GM12873 (cell line): Measurements from ENCODE around the gene MTHFD2L.

ENCODE experiments used
- TF ChIP-seq, protein P1 (sequence below): IDR thresholded peaks from 2 replicates; pipeline ENCODE4 v1.5.1; 2012; ENCODE audit warnings: low read depth, mild to moderate bottlenecking, moderate library complexity, low read length, control low read depth; ENCODE audit not compliant: insufficient read depth; ENCODE audit errors: missing control alignments

MTHFD2L gene

DNA sequence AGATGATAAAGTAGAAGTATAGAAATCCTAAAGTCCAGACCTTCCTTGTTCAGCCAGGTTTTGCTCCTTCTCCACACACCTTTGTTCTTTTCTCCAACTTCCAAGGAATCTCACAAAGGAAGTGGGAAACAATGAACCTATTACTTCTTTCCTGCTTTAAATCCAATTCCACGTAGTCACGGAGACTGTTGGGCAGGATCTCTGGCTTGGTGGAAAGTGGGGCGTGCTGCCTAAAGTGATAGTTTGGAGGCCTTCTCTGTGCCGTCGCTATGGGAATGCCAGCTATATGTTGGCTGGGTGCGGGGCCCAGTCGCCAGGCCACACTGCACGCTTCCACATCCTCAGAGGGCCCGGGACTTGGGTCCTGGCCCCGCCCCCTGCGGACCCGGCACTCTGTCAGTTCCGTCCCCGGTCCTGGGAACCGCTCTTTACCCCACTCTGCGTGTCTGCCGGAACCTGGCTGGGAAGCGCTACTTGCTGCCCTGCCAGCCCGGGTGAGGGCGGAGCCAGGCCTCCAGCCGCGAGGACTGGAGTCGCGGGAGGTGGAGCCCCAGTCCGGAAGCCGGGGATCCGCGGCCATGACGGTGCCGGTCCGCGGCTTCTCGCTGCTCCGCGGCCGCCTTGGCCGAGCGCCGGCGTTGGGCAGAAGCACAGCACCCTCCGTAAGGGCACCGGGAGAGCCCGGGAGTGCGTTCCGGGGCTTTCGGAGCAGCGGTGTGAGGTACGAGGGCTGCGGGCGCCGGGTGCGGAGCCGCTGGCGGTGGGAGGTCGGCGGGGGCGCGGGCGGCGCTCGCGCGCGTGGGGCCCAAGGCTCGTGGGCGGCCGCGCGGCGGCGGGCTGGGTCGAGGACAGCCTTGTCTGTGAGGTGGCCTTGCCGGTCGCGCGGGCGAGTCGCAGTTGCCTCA is at the start of gene MTHFD2L:
Gene MTHFD2L (plus strand): TSS at position 558 of the 905 bp plus-strand sequence. CDS start 21 bp downstream, at position 579.
- TF ChIP-seq, protein P1, sequence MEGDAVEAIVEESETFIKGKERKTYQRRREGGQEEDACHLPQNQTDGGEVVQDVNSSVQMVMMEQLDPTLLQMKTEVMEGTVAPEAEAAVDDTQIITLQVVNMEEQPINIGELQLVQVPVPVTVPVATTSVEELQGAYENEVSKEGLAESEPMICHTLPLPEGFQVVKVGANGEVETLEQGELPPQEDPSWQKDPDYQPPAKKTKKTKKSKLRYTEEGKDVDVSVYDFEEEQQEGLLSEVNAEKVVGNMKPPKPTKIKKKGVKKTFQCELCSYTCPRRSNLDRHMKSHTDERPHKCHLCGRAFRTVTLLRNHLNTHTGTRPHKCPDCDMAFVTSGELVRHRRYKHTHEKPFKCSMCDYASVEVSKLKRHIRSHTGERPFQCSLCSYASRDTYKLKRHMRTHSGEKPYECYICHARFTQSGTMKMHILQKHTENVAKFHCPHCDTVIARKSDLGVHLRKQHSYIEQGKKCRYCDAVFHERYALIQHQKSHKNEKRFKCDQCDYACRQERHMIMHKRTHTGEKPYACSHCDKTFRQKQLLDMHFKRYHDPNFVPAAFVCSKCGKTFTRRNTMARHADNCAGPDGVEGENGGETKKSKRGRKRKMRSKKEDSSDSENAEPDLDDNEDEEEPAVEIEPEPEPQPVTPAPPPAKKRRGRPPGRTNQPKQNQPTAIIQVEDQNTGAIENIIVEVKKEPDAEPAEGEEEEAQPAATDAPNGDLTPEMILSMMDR, result no peak

DNA sequence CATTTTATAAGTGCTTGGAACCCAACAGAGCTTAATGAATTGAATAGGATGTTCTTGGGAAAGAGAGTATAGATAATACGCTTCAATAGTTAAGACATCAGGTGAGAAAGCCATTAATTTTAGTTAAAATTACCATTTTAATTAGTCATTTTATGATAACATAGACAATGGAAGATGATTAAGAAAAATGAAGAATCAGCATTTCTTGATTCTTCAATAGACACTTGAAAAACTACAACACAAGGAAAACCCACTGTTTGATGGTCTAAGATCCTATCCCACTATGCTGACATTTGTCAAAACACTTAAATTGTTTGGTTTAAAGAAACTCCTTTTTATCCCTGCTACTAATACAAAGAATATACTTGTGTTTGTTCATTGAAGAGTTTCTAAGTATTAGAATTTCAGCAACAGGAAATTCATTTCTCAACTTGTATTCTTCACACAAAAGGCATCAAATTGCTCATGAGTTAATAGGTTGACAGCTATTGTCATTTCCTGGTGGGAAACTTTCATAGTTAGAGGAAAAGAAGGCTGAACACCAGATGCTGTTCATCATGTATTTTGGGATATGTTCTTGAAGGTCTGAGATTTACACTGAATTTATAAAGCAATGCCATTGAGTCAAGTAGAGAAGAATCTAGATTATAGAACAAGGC is 49.3 kb upstream of the MTHFD2L start:
- TF ChIP-seq, protein P1, result no peak

GRCh38 chr4:74109116-74109869 is 48.6 kb upstream of the MTHFD2L start:
- TF ChIP-seq, protein P1, result no peak

- TF ChIP-seq, protein P1, result no peak
Measured at GRCh38 chr4:74109870-74110605, 47.9 kb upstream of the MTHFD2L start.

DNA sequence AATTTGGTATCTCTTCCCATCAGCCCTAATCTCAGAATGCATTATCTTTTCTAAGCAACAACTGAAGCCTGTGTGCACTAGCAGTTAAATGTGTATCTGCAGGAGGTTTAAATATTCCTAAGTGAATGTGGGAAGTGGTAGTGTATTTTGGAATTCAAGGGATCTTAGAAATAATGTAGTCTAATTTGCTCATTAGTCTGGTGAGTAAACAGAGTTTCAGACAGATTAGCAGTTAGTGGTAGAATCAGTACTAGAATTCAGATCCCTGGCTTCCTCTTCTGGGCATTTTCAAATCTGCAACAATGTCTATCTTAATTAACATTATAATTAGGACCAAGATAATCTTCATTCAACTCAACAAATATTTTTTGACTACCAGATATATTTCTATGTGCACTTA is 47.2 kb upstream of the MTHFD2L start:
- TF ChIP-seq, protein P1, result no peak

GRCh38 chr4:74111306-74111975 is 46.5 kb upstream of the MTHFD2L start:
- TF ChIP-seq, protein P1, result no peak
